ENCODE data around the gene TCEA2.

Gene TCEA2

GRCh38 chr20:64030371-64031134 is 32.4 kb upstream of the TCEA2 start:
- H3K4me1 ChIP-seq (ENCODE audit: insufficient read depth, low read length) = no peaks in the 10 kb centered on the region
- no peak overlapping the region for H2AFZ ChIP-seq (ENCODE audit: low read depth, low read length)
- no peak overlapping the region for H3K4me3 ChIP-seq (ENCODE audit: low read length)
- H3K27me3 ChIP-seq (ENCODE audit: insufficient read depth, low read length) = no peaks in the 10 kb centered on the region
- H3K9me3 ChIP-seq (ENCODE audit: low read length) = no peaks in the 10 kb centered on the region
- peaks cover 80% of the 10 kb centered on the region for H3K36me3 ChIP-seq (ENCODE audit: insufficient read depth, low read length)

- H3K36me3 ChIP-seq (ENCODE audit: insufficient read depth, low read length) = peaks cover 69% of the 10 kb centered on the region
Measured at GRCh38 chr20:64031822-64032314, 31.1 kb upstream of the TCEA2 start.

GRCh38 chr20:64032706-64033624 is 30.0 kb upstream of the TCEA2 start:
- peaks cover 7% of the 10 kb centered on the region for H3K4me1 ChIP-seq (ENCODE audit: insufficient read depth, low read length)
- H2AFZ ChIP-seq (ENCODE audit: low read depth, low read length) = no peak overlapping the region
- H3K36me3 ChIP-seq (ENCODE audit: insufficient read depth, low read length) = peaks cover 58% of the 10 kb centered on the region
- no peaks in the 10 kb centered on the region for H3K9me3 ChIP-seq (ENCODE audit: low read length)
- peaks cover 5% of the 10 kb centered on the region for H3K27me3 ChIP-seq (ENCODE audit: insufficient read depth, low read length)
- H3K4me3 ChIP-seq (ENCODE audit: low read length) = no peak overlapping the region

More at GRCh38 chr20:64031822-64032314, 31.1 kb upstream of the TCEA2 start:
- no peaks in the 10 kb centered on the region for H3K27me3 ChIP-seq (ENCODE audit: insufficient read depth, low read length)
- H3K4me1 ChIP-seq (ENCODE audit: insufficient read depth, low read length) = peaks cover 7% of the 10 kb centered on the region
- H2AFZ ChIP-seq (ENCODE audit: low read depth, low read length) = no peak overlapping the region
- H3K4me3 ChIP-seq (ENCODE audit: low read length) = no peak overlapping the region
- no peaks in the 10 kb centered on the region for H3K9me3 ChIP-seq (ENCODE audit: low read length)

GRCh38 chr20:64033981-64034493 is 29.0 kb upstream of the TCEA2 start:
- Histone ChIP-seq H3K36me3 (ENCODE audit: insufficient read depth, low read length) (peaks cover 51% of the 10 kb centered on the region), H3K4me3 (ENCODE audit: low read length) (no peak overlapping the region), H2AFZ (ENCODE audit: low read depth, low read length) (no peak overlapping the region), H3K9me3 (ENCODE audit: low read length) (no peaks in the 10 kb centered on the region), H3K4me1 (ENCODE audit: insufficient read depth, low read length) (peaks cover 7% of the 10 kb centered on the region), H3K27me3 (ENCODE audit: insufficient read depth, low read length) (peaks cover 9% of the 10 kb centered on the region)

GRCh38 chr20:64035066-64035932 is 27.7 kb upstream of the TCEA2 start:
- Histone ChIP-seq H3K9me3 (ENCODE audit: low read length) (no peaks in the 10 kb centered on the region), H3K4me1 (ENCODE audit: insufficient read depth, low read length) (peaks cover 16% of the 10 kb centered on the region), H2AFZ (ENCODE audit: low read depth, low read length) (no peak overlapping the region), H3K4me3 (ENCODE audit: low read length) (no peak overlapping the region), H3K36me3 (ENCODE audit: insufficient read depth, low read length) (peaks cover 39% of the 10 kb centered on the region), H3K27me3 (ENCODE audit: insufficient read depth, low read length) (peaks cover 20% of the 10 kb centered on the region)

GRCh38 chr20:64035933-64036345 is 27.1 kb upstream of the TCEA2 start, which contains the start of gene C20orf204:
Gene C20orf204, plus strand, starts transcription at chr20:64036182. Its CDS starts 142 bp downstream, at chr20:64036324.
- Histone ChIP-seq H2AFZ (ENCODE audit: low read depth, low read length) (no peak within 1 kb of the TSS), H3K4me3 (ENCODE audit: low read length) (no peak within 1 kb of the TSS), H3K4me1 (ENCODE audit: insufficient read depth, low read length) (peaks cover 16% of the 10 kb centered on the region)

GRCh38 chr20:64036346-64037198 is 26.4 kb upstream of the TCEA2 start:
- no peak overlapping the region for H3K4me3 ChIP-seq (ENCODE audit: low read length)
- peaks cover 33% of the 10 kb centered on the region for H3K27me3 ChIP-seq (ENCODE audit: insufficient read depth, low read length)
- H2AFZ ChIP-seq (ENCODE audit: low read depth, low read length) = no peak overlapping the region
- H3K4me1 ChIP-seq (ENCODE audit: insufficient read depth, low read length) = peaks cover 16% of the 10 kb centered on the region
- no peaks in the 10 kb centered on the region for H3K9me3 ChIP-seq (ENCODE audit: low read length)
- peaks cover 33% of the 10 kb centered on the region for H3K36me3 ChIP-seq (ENCODE audit: insufficient read depth, low read length)

More at GRCh38 chr20:64035933-64036345, 27.1 kb upstream of the TCEA2 start, which contains the start of gene C20orf204:
- H3K36me3 ChIP-seq (ENCODE audit: insufficient read depth, low read length) = peaks cover 33% of the 10 kb centered on the region
- peaks cover 27% of the 10 kb centered on the region for H3K27me3 ChIP-seq (ENCODE audit: insufficient read depth, low read length)
- H3K9me3 ChIP-seq (ENCODE audit: low read length) = no peaks in the 10 kb centered on the region

- Histone ChIP-seq H3K9me3 (ENCODE audit: low read length) (no peaks in the 10 kb centered on the region), H3K4me3 (ENCODE audit: low read length) (no peak overlapping the region), H3K27me3 (ENCODE audit: insufficient read depth, low read length) (peaks cover 39% of the 10 kb centered on the region), H2AFZ (ENCODE audit: low read depth, low read length) (no peak overlapping the region), H3K36me3 (ENCODE audit: insufficient read depth, low read length) (peaks cover 27% of the 10 kb centered on the region), H3K4me1 (ENCODE audit: insufficient read depth, low read length) (peaks cover 16% of the 10 kb centered on the region)
Measured at GRCh38 chr20:64037199-64037497, 25.9 kb upstream of the TCEA2 start.

GRCh38 chr20:64037498-64038213 is 25.3 kb upstream of the TCEA2 start:
- peaks cover 43% of the 10 kb centered on the region for H3K27me3 ChIP-seq (ENCODE audit: insufficient read depth, low read length)
- no peaks in the 10 kb centered on the region for H3K9me3 ChIP-seq (ENCODE audit: low read length)
- peaks cover 22% of the 10 kb centered on the region for H3K36me3 ChIP-seq (ENCODE audit: insufficient read depth, low read length)
- H3K4me3 ChIP-seq (ENCODE audit: low read length) = no peak overlapping the region
- peaks cover 18% of the 10 kb centered on the region for H3K4me1 ChIP-seq (ENCODE audit: insufficient read depth, low read length)
- no peak overlapping the region for H2AFZ ChIP-seq (ENCODE audit: low read depth, low read length)

- H2AFZ ChIP-seq (ENCODE audit: low read depth, low read length) = no peak overlapping the region
- peaks cover 18% of the 10 kb centered on the region for H3K4me1 ChIP-seq (ENCODE audit: insufficient read depth, low read length)
- H3K36me3 ChIP-seq (ENCODE audit: insufficient read depth, low read length) = peaks cover 16% of the 10 kb centered on the region
- H3K9me3 ChIP-seq (ENCODE audit: low read length) = no peaks in the 10 kb centered on the region
- H3K27me3 ChIP-seq (ENCODE audit: insufficient read depth, low read length) = peaks cover 43% of the 10 kb centered on the region
- H3K4me3 ChIP-seq (ENCODE audit: low read length) = no peak overlapping the region
Measured at GRCh38 chr20:64038224-64038564, 24.8 kb upstream of the TCEA2 start.

GRCh38 chr20:64038565-64039292 is 24.3 kb upstream of the TCEA2 start:
- Histone ChIP-seq H3K27me3 (ENCODE audit: insufficient read depth, low read length) (peaks cover 48% of the 10 kb centered on the region), H3K9me3 (ENCODE audit: low read length) (no peaks in the 10 kb centered on the region), H2AFZ (ENCODE audit: low read depth, low read length) (peak overlapping the region; percentile 41), H3K4me3 (ENCODE audit: low read length) (peak overlapping the region; percentile 46), H3K36me3 (ENCODE audit: insufficient read depth, low read length) (peaks cover 13% of the 10 kb centered on the region), H3K4me1 (ENCODE audit: insufficient read depth, low read length) (peaks cover 18% of the 10 kb centered on the region)
